ENCODE results near the gene MTCH2. TPM values are rescaled to one million over a fixed set of nuclear protein-coding genes. Genes with fewer than 3 reads are reported as not detected.

The MTCH2 gene
- total RNA-seq, 1 experiment from 2014 or later, result 138 TPM

DNA sequence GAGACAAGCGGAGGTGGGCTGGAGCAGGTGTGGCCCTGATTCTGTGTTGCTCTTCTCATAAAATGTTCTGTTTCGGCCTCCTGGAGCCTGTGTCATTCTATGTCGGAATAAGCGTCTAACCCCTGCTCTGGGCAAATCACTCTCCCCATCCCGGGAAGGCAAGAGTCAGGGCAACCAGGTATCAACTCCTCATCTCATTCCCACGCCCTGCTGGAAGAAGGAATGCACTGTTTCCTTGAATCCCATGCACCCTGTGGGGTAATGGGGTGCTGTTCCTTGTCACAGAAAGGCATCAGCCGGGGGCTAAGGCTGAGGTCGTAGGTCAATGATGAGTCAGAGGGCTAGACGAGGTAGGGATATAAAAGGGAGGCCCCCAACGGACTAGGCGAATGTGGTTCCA, 53.2 kb downstream of the MTCH2 start:
- Histone ChIP-seq H3K9me2 (ENCODE audit: insufficient read depth) (no peaks in the 10 kb centered on the region), H3K27me3 (ENCODE audit: insufficient read depth, low read length) (peaks cover 6% of the 10 kb centered on the region; the same call in 1 of the 2 replicates), H3K9ac (ENCODE audit: low read length) (no peak overlapping the region), H3K27ac (ENCODE audit: low read depth, low read length) (no peak overlapping the region), H2AFZ (ENCODE audit: low read depth, low read length, poor library complexity, severe bottlenecking) (no peak overlapping the region), H3K4me2 (ENCODE audit: low read length) (no peak overlapping the region), H4K20me1 (ENCODE audit: insufficient read depth) (no peaks in the 10 kb centered on the region), H3K4me3 (replicated peaks in 1 of 2; ENCODE audit: low read depth in 1 of 2, low read length in 2 of 2) (no peak overlapping the region), H3K4me1 (ENCODE audit: control insufficient read depth in 1 of 2, insufficient read depth in 2 of 2, low read length in 2 of 2) (no peaks in the 10 kb centered on the region), H3K36me3 (ENCODE audit: control insufficient read depth in 1 of 2, insufficient read depth in 2 of 2, low read length in 2 of 2) (peaks cover 0 to 4% of the 10 kb centered on the region in 2 experiments; a peak in 1 of 4 replicates), H3K79me2 (ENCODE audit: insufficient read depth, low read length) (no peaks in the 10 kb centered on the region), H3K9me3 (ENCODE audit: control insufficient read depth in 1 of 2, insufficient read depth in 1 of 2, low read depth in 1 of 2, low read length in 2 of 2) (no peaks in the 10 kb centered on the region)
- POLR2A ChIA-PET, result no interaction called here
- no TSS peak for BruUV-seq (replicated peaks)
- CTCF ChIA-PET, result interaction anchor here (0.6 kb wide), 1 partner anchor 135 kb away, joined by 3 read pairs; no protein-coding TSS in a partner anchor
- DNase-seq (ENCODE audit: low read depth, low spot score) (no peak), ATAC-seq (no peak)
- intact Hi-C loops (cut with micrococcal nuclease), result no loop called here
- TF ChIP-seq, protein P1, sequence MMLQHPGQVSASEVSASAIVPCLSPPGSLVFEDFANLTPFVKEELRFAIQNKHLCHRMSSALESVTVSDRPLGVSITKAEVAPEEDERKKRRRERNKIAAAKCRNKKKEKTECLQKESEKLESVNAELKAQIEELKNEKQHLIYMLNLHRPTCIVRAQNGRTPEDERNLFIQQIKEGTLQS (IDR thresholded peaks at IDR 0.05), result no peak
- TF ChIP-seq TCF7L2 (IDR thresholded peaks at IDR 0.05; ENCODE audit: borderline replicate concordance, extremely low read depth, insufficient read depth, insufficient read length), result no peak
- TF ChIP-seq ZNF274 (IDR thresholded peaks at IDR 0.05; ENCODE audit: low read depth, low read length), result no peak
- RAD21 ChIA-PET (ENCODE audit: low non-redundant PET in 1 of 2, low total read pairs in 2 of 2, uncharacterized antibody in 2 of 2, unreplicated experiment in 2 of 2), result no interaction called here

DNA sequence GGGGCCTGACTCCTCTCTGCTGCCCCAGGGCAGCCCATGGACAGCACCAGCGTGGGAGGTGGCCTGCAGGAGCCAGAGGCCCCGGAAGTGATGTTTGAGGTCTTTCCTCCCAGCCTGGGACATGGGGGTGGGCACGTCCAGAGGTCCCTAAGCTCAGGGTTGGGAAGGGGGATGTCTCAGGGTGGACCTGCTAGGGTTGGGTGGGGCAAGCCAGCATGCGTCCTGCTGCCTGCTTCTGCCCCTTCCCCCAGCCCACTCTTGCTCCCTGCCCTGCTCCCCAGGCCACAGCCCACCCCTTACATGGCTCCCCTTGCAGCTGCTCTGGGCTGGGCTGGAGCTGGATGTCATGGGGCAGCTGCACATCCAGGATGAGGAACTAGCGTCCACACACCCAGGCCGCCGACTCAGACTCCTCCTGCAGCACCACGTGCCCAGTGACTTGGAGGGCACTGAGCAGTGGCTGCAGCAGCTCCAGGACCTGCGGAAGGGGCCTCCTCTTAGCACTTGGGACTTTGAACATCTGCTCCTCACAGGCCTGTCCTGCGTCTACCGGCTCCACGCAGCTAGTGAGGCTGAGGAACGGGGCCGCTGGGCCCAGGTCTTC, 54.5 kb downstream of the MTCH2 start:
- no peaks in the 10 kb centered on the region for H3K9me3 ChIP-seq (ENCODE audit: control insufficient read depth in 1 of 2, insufficient read depth in 1 of 2, low read depth in 1 of 2, low read length in 2 of 2)
- H3K79me2 ChIP-seq (ENCODE audit: insufficient read depth, low read length), result no peaks in the 10 kb centered on the region
- ChIA-PET RAD21 (ENCODE audit: low non-redundant PET in 1 of 2, low total read pairs in 2 of 2, uncharacterized antibody in 2 of 2, unreplicated experiment in 2 of 2) (no interaction called here), POLR2A (no interaction called here), CTCF (no interaction called here)
- no peaks in the 10 kb centered on the region for H3K4me1 ChIP-seq (ENCODE audit: control insufficient read depth in 1 of 2, insufficient read depth in 2 of 2, low read length in 2 of 2)
- H3K27ac ChIP-seq (ENCODE audit: low read depth, low read length), result no peak overlapping the region
- H3K36me3 ChIP-seq (ENCODE audit: control insufficient read depth in 1 of 2, insufficient read depth in 2 of 2, low read length in 2 of 2), result peaks cover 8 to 17% of the 10 kb centered on the region in 2 experiments; a peak in 3 of 4 replicates
- H2AFZ ChIP-seq (ENCODE audit: low read depth, low read length, poor library complexity, severe bottlenecking), result no peak overlapping the region
- H3K27me3 ChIP-seq (ENCODE audit: insufficient read depth, low read length), result peaks cover 2% of the 10 kb centered on the region; the same call in 1 of the 2 replicates
- H3K4me2 ChIP-seq (ENCODE audit: low read length), result no peak overlapping the region
- DNase-seq (ENCODE audit: low read depth, low spot score) (no peak), ATAC-seq (no peak)
- no peak for TF ChIP-seq POLR2AphosphoS5 (IDR thresholded peaks at IDR 0.05; ENCODE audit: low read depth, low read length)
- TF ChIP-seq ELF1 (IDR thresholded peaks at IDR 0.05; ENCODE audit: borderline replicate concordance, low read depth), result no peak
- no peak for TF ChIP-seq SIN3A (IDR thresholded peaks at IDR 0.05; ENCODE audit: low read depth)
- no peak for TF ChIP-seq CEBPB (IDR thresholded peaks at IDR 0.05; ENCODE audit: low read depth)
- TF ChIP-seq, protein P2, sequence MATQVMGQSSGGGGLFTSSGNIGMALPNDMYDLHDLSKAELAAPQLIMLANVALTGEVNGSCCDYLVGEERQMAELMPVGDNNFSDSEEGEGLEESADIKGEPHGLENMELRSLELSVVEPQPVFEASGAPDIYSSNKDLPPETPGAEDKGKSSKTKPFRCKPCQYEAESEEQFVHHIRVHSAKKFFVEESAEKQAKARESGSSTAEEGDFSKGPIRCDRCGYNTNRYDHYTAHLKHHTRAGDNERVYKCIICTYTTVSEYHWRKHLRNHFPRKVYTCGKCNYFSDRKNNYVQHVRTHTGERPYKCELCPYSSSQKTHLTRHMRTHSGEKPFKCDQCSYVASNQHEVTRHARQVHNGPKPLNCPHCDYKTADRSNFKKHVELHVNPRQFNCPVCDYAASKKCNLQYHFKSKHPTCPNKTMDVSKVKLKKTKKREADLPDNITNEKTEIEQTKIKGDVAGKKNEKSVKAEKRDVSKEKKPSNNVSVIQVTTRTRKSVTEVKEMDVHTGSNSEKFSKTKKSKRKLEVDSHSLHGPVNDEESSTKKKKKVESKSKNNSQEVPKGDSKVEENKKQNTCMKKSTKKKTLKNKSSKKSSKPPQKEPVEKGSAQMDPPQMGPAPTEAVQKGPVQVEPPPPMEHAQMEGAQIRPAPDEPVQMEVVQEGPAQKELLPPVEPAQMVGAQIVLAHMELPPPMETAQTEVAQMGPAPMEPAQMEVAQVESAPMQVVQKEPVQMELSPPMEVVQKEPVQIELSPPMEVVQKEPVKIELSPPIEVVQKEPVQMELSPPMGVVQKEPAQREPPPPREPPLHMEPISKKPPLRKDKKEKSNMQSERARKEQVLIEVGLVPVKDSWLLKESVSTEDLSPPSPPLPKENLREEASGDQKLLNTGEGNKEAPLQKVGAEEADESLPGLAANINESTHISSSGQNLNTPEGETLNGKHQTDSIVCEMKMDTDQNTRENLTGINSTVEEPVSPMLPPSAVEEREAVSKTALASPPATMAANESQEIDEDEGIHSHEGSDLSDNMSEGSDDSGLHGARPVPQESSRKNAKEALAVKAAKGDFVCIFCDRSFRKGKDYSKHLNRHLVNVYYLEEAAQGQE (IDR thresholded peaks at IDR 0.05; ENCODE audit: low read depth), result no peak
- no peak for TF ChIP-seq TCF7L2 (IDR thresholded peaks at IDR 0.05; ENCODE audit: borderline replicate concordance, extremely low read depth, insufficient read depth, insufficient read length)
- no peak for TF ChIP-seq EZH2 (IDR thresholded peaks at IDR 0.05)
- TF ChIP-seq, protein P3, sequence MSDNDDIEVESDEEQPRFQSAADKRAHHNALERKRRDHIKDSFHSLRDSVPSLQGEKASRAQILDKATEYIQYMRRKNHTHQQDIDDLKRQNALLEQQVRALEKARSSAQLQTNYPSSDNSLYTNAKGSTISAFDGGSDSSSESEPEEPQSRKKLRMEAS (IDR thresholded peaks at IDR 0.05), result no peak
- no peak for TF ChIP-seq RAD21 (IDR thresholded peaks at IDR 0.05; ENCODE audit: low read depth)
- TF ChIP-seq EGR1 (IDR thresholded peaks at IDR 0.05; ENCODE audit: low read depth), result no peak
- TF ChIP-seq, protein P4, sequence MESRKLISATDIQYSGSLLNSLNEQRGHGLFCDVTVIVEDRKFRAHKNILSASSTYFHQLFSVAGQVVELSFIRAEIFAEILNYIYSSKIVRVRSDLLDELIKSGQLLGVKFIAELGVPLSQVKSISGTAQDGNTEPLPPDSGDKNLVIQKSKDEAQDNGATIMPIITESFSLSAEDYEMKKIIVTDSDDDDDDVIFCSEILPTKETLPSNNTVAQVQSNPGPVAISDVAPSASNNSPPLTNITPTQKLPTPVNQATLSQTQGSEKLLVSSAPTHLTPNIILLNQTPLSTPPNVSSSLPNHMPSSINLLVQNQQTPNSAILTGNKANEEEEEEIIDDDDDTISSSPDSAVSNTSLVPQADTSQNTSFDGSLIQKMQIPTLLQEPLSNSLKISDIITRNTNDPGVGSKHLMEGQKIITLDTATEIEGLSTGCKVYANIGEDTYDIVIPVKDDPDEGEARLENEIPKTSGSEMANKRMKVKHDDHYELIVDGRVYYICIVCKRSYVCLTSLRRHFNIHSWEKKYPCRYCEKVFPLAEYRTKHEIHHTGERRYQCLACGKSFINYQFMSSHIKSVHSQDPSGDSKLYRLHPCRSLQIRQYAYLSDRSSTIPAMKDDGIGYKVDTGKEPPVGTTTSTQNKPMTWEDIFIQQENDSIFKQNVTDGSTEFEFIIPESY (IDR thresholded peaks at IDR 0.05; ENCODE audit: extremely low read depth, insufficient replicate concordance, low read length), result no peak
- TF ChIP-seq SRF (IDR thresholded peaks at IDR 0.05; ENCODE audit: low read depth), result no peak
- no peaks in the 10 kb centered on the region for H3K9me2 ChIP-seq (ENCODE audit: insufficient read depth)
- no peak overlapping the region for H3K4me3 ChIP-seq (replicated peaks in 1 of 2; ENCODE audit: low read depth in 1 of 2, low read length in 2 of 2)
- intact Hi-C loops (cut with micrococcal nuclease), result no loop called here
- BruUV-seq (replicated peaks), result no TSS peak
- H4K20me1 ChIP-seq (ENCODE audit: insufficient read depth), result no peaks in the 10 kb centered on the region
- no peak overlapping the region for H3K9ac ChIP-seq (ENCODE audit: low read length)

Measured in HCT116 (cell line).